Posterior vena cava (tissue), 2 donors: Measurements from ENCODE around the gene TPST2. TPM values are rescaled to one million over a fixed set of nuclear protein-coding genes. Genes with fewer than 3 reads are reported as not detected.
"Not testable (repeated sequence)": the region's sequence is repeated elsewhere in the genome, so short reads cannot be mapped to it uniquely, and the experiment has no call there.

ENCODE experiments used
- DNase-seq: peaks from one replicate; pipeline ENCODE4 v3.0.0-alpha.2; 2020; ENCODE audit warnings: low spot score
- intact Hi-C, 2 donors: fragments of 100-400 bp; cut with DNase I; formaldehyde crosslinking; loops; one replicate each; pipeline versions ENCODE4 v1.14.1 to v1.14.2; 2022 to 2023
- total RNA-seq, 2 donors: library from RNA; stranded (reverse); fragmentation: NEBNext Ultra II Directional; extraction: Animal tissue kit (Norgen Biotek cat#: 25700); gene quantifications; one replicate each; pipeline ENCODE4 v1.2.1, GENCODE V29; 2021
- donor health status: DM: yes; HTN: yes; CAD: no.
- donor health status: DM: yes; HTN: yes; CAD: no.

Gene TPST2
- total RNA-seq, 2 donors from 2014 or later: 24.5 to 33.8 TPM

GRCh38 chr22:26614322-26614721 lies 24.4 kb upstream of the TPST2 start:
- DNase-seq: no peak
- intact Hi-C loops: no loop called here

DNA sequence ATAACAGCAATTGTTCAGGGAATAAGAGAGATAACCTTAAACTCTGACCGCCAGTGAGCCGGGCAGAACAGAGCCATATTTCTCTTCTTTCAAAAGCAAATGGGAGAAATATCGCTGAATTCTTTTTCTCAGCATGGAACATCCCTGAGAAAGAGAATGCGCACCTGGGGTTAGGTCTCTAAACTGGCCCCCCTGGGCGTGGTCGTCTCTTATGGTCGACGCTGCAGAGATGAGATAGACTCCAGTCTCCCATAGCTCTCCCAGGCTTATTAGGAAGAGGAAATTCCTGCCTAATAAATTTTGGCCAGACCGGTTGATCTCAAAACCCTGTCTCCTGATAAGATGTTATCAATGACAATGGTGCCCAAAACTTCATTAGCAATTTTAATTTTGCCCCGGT lies 23.8 kb upstream of the TPST2 start:
- DNase-seq, intact Hi-C loops: not testable (repeated sequence)

DNA sequence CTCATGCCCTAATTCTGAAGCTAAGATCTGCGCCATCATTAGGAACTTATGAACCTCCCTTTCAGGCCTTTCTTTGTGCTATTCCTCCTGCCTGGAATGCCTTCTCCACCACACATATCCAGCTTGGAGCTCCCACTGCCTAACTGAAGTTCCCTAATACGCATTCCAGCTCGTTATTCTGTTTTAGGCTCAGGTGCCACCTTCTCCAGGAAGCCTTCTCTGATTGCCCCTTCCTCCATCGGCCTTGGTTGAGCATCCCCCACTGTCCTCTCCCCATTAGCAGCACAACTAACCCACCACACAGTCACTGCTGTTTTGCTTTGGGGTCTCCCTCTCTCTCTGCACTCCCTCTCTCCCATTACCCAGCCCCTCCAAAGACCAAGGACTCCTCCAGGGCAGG lies 22.7 kb upstream of the TPST2 start:
- intact Hi-C loops: no loop called here
- DNase-seq: no peak

GRCh38 chr22:26610996-26611395 lies 21.1 kb upstream of the TPST2 start:
- DNase-seq: no peak
- intact Hi-C loops: no loop called here

GRCh38 chr22:26610072-26610958 lies 20.4 kb upstream of the TPST2 start:
- no peak for DNase-seq
- intact Hi-C loops: no loop called here

GRCh38 chr22:26609287-26609686 lies 19.4 kb upstream of the TPST2 start:
- intact Hi-C loops: no loop called here

DNA sequence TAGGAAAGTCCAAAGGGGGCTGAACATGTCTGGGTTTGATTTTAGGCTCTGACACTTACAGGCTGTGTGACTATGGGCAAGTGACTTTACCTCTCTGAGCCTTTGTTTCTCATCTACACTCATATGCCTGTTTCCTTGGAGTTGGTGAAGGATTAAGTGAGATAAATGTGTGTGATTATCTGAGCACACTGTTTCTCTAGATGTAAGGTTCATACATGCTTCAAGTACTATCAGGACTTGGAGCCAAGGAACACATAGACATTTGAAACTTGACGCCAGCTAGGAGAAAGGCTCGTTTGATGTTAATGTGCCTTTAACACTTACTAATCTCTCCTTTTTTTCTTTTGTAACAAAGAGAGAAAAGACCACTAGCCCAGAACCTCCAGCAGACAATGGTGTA lies 18.2 kb upstream of the TPST2 start:
- no peak for DNase-seq
- intact Hi-C loops: no loop called here

More at GRCh38 chr22:26609287-26609686, 19.4 kb upstream of the TPST2 start:
- DNase-seq: no peak

GRCh38 chr22:26606611-26607010 lies 16.7 kb upstream of the TPST2 start:
- DNase-seq: no peak
- intact Hi-C loops: no loop called here

DNA sequence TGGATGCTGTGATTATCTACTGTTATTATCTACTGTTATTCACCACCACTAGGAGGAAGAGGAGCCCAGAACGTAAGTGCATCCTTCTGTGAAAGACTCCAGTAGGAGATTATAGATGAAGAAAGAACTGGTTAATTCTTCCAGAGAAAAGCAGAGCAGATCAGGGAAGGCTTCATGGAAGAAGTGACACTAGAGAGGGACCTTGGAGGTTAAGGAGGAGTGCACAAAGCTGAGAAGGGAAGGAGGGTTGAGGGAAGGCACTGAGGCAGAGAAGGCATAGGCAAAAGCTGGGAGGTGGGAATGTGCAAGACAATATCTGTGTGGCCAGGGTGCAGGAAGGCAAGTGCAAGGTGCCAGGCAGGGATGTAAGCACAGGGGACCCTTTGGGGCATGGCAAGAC lies 14.4 kb upstream of the TPST2 start:
- intact Hi-C loops: no loop called here
- DNase-seq: no peak

DNA sequence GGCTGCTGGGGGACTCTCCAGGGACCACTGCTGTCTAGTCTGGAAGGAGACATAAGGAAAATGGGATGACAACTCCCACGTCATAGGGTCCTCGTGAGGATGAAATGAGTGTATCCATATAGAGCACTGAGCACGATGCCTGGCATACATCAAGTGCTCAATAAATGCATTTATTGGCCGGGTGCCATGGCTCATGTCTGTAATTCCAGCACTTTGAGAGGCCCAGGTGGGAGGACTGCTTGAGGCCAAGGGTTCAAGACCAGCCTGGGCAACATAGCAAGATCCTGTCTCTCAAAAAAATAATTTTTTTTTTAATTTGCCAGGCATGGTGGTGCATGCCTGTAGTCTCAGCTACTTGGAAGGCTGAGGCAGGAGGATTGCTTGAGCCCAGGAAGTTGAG lies 12.2 kb upstream of the TPST2 start:
- DNase-seq: no peak
- intact Hi-C loops: no loop called here

GRCh38 chr22:26601726-26602125 lies 11.8 kb upstream of the TPST2 start:
- DNase-seq: no peak
- intact Hi-C loops: no loop called here

DNA sequence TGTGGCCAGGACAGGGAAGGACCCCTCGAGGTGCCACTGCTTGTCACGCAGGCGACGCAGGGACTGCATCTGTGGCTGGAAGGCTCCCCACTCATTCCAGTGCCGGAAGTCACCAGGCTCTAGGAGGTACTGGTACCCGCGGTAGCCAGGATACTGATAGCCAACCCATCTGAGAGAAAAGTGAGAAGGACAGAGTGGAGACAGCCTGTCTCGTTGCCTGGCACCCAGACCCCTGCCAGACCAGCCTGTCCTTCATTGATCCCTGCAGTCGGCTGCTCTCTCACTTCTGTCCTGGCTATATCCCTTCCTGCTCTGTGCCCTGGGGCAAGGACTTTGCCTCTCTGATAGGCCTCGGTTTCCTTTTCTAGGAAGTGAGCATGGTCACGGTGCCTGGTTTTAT lies 9.6 kb upstream of the TPST2 start:
- DNase-seq: peak; percentile 41

GRCh38 chr22:26597480-26597879 lies 7.5 kb upstream of the TPST2 start:
- intact Hi-C loops: no loop called here
- no peak for DNase-seq

More for the DNA sequence above, 9.6 kb upstream of the TPST2 start:
- intact Hi-C loops: no loop called here

GRCh38 chr22:26597026-26597425 lies 7.1 kb upstream of the TPST2 start:
- intact Hi-C loops: no loop called here

DNA sequence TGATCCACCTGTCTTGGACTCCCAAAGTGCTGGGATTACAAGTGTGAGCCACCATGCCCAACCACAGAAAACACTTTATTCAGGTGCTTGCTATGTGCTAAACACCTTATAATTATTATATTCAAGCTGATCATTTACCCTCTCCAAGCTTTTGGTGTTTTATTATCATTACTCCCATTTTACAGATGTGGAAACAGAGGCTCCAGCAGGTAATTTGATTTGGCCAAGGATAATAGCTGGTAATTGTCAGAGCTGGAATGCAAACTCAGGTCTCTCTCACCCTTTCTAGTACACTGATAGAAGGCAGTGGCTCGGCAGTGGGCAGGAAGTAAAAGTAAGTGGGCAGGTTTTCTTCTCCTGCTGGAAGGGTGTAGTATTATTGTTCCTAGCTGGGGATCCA lies 3.8 kb upstream of the TPST2 start:
- no peak for DNase-seq
- intact Hi-C loops: no loop called here

More at GRCh38 chr22:26597026-26597425, 7.1 kb upstream of the TPST2 start:
- DNase-seq: peak; percentile 58

GRCh38 chr22:26592421-26592891 lies 2.5 kb upstream of the TPST2 start:
- DNase-seq: peak; percentile 76
- intact Hi-C loops: no loop called here

GRCh38 chr22:26589367-26589844 lies 526 bp downstream of the TPST2 start:
- intact Hi-C loops: loop anchor here in 1 of 2 donors (10.0 kb wide), 1 partner anchor 75 kb away; the partner anchor contains the start of gene TFIP11
- DNase-seq: peak; percentile 83

- intact Hi-C loops: loop anchor here in 1 of 2 donors (10.0 kb wide), 1 partner anchor 74 kb away; the partner anchor contains the start of gene TFIP11
Measured at GRCh38 chr22:26588729-26589366, 1.1 kb downstream of the TPST2 start.

DNA sequence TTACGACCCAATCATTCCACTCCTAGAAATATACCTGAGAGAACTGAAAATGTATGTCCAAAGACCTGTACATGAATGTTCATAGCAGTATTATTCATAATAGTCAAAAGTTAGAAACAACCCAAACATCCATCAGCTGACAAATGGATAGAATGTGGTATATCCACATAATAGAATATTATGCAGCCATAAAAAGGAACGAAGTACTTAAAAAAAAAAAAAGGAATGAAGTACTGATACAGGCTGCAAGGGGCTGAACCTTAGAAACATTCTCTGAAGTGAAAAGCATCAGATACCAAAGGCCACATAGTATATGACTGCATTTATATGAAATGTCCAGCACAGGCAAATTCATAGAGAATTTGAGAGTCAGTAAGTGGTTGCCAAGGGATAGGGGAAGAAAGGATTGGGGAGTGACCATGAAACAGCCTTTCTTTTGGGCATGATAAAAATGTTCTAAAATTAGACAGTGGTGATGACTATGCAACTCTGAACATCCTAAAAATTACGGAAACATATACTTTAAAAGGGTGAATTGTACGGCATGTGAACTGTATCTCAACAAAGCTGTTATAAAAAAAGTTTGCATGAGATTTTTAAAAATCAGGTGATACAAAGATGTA lies 1.8 kb downstream of the TPST2 start:
- no peak for DNase-seq
- intact Hi-C loops: loop anchor here in 1 of 2 donors (10.0 kb wide), 1 partner anchor 73 kb away; the partner anchor contains the start of gene TFIP11

More at GRCh38 chr22:26588729-26589366, 1.1 kb downstream of the TPST2 start:
- peak; percentile 26 for DNase-seq
